GM18951 (cell line): Measurements from ENCODE around the gene ROMO1.
"Not testable (repeated sequence)": the region's sequence is repeated elsewhere in the genome, so short reads cannot be mapped to it uniquely, and the experiment has no call there.

ENCODE experiments used
- POLR2A ChIP-seq: IDR thresholded peaks from 4 replicates; pipeline ENCODE4 v1.6.1; 2011; ENCODE audit warnings: mild to moderate bottlenecking; ENCODE audit not compliant: insufficient read length, insufficient read depth; ENCODE audit errors: extremely low read depth
- in situ Hi-C: fragments of 300-500 bp; cut with MboI; formaldehyde crosslinking; loops from one replicate; pipeline ENCODE4 v1.12.0; 2022; ENCODE audit warnings: low sequenced_read_pairs, mixed read lengths, inconsistent platforms; ENCODE audit not compliant: unreplicated experiment

The ROMO1 gene

DNA sequence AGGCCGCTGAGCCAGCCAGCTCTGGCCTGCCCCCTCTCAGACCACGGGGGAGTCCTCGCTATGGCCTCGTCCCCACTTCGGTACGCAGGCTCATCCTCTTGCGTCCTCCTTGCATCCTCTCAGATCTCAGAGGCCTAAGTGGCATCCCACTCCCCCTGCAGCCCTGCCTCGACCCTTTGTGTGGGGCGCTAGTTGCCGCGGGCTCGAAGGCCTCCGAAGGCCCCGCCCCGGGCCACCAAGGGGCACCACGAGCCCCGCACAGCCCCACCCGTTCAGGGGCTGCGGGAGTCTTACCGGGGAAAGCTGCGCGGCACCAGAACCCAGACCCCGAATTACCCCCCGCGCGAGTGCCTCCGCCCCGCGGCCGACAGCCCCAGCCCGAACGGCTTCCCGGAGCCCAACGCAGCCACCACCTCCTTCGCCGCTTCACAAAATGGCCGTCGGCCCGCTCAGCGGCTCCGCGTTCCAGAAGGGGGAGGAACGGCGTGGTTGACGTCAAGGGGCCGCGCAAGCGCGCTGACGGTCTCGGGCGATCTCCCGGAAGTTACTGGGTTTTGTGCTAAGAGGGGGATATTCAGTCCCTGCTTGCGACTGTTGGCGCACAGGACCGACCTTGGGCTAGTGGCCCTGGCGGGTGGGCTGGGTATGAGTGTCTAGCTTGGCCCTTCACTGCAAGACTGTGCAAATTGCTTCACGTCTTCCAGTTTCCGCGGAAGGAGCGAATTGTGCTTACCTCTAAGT lies 34.6 kb upstream of the ROMO1 start, which contains the start of the genes CPNE1 and RBM12:
Gene CPNE1 (minus strand): TSS at position 435 of the 741 bp plus-strand sequence. CDS start 31,977 bp downstream, outside the sequence.
Gene RBM12 (minus strand): TSS at position 435 of the 741 bp plus-strand sequence. CDS start 9,578 bp downstream, outside the sequence.
- peak; percentile 98 for TF ChIP-seq POLR2A
- in situ Hi-C loops, result no loop called here

DNA sequence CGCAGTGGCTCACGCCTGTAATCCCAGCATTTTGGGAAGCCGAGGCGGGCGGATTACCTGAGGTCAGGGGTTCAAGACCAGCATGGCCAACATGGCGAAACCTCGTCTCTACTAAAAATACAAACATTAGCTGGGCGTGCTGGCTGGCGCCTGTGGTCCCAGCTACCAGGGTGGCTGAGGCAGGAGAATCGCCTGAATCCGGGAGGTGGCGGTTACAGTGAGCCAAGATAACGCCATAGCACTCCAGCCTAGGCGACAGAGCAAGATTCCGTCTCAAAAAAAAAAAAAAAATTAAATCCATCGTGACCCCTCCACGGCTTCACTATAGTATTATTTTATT lies 33.3 kb upstream of the ROMO1 start:
- in situ Hi-C loops, result no loop called here
- no peak for TF ChIP-seq POLR2A

DNA sequence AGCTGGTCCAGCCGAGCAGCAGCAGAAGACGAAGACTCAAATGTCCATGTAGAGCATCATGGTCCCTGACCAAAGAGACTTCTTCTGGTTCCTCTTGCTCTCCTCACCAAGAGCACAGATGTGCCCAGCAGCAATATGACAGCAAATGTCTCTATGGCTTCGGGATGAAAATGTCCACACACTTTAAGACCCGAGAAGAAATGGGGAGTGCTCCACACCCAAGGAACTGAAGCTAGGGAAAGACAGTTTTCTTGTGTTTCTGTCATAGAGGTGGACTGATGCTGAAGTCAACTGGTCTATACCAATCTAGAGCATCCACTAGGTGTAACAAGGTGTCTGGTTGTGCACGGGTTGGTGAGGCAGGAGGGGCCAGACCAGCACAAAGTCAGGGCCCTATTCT lies 30.0 kb upstream of the ROMO1 start:
- in situ Hi-C loops, result no loop called here
- no peak for TF ChIP-seq POLR2A

DNA sequence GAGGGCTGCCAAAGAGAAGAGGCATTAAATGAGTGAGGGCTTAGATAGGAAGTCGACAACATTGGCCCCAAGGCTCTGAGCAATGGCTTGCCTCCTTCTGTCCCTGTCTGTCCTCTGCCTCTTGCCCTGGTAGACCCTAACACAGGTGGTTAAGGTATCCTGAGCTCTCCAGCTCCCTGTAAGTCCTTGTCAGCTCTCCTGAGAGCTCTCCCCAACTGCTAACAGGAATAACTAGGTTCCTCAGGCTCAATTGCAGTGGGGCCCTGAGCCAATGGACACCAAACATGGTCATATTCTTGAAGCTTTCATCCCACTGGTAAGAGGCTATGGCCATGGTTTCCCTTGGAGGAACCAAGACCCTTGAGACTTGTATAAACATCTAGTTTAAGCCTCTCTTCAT lies 29.5 kb upstream of the ROMO1 start:
- TF ChIP-seq POLR2A, result no peak
- in situ Hi-C loops, result no loop called here

DNA sequence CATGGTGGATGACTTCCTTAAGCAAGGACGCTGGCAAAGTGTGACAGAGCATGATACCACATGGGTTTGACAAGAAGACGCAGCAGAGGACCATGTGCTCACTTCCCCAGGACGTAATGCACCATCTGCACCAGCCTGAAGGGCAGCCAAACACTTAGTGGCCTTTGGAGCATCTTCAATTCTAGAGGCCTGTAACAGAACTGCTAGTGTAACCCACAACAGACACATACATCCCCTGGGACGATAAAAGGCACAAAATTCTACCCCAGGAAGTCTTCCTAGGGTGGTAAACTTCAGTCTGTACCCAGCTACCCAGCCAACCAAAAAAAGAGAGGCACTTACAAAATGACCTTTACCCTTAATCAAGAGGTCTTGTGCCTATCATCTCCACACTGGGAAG lies 25.3 kb upstream of the ROMO1 start:
- in situ Hi-C loops, result no loop called here
- no peak for TF ChIP-seq POLR2A

DNA sequence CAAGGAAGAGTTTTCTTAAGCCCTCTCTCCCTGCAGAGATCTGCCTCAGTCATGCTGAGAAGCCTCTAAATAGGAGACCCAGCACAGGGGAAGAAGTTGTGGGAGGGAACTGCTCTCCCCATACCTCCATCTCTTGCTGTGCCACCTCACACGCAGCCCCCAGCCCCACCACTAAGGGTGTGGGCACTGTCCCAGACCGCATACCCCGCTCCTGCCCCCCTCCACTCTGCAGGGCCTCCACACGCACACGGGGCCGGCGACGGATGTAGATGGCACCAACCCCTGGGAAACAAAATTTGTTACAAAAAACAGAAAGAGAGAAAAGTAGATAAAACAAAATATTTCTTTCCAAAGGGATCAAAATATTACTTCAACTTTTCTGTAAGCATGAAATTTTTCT lies 24.3 kb upstream of the ROMO1 start:
- in situ Hi-C loops, result no loop called here
- TF ChIP-seq POLR2A, result no peak

DNA sequence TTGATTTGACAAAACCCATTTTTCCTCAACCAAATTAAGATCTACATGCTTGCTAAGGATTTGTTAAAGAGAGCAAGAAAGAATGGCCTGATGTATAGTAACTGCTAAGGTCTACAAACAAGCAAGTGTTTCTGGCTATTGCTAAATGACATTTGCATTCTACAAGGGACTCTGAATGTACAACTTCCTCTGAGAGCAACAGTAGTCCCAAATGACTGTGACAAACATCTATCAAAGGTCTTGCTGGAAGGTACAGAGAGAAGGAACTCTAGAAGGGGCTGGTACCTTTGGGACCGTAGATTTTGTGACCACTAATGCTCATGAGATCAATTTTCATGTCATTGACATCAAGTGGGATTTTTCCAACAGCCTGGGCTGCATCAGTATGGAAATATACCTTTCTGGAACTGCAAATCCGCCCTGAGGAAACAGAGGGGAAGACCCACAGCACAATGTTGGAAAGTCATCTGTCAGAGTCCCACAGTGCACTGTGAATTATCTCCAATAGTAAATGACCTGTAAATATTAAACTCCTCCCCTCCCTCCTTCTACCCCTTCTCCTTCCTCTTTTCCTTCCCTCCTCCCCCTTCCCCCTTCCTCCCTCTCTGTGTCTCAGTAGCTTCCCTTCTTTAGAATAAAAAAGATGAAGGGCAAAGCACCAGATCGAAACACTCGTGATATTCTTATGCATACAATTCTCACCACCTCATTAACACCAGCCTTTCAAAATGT lies 18.6 kb upstream of the ROMO1 start:
- TF ChIP-seq POLR2A, result no peak
- in situ Hi-C loops, result no loop called here

DNA sequence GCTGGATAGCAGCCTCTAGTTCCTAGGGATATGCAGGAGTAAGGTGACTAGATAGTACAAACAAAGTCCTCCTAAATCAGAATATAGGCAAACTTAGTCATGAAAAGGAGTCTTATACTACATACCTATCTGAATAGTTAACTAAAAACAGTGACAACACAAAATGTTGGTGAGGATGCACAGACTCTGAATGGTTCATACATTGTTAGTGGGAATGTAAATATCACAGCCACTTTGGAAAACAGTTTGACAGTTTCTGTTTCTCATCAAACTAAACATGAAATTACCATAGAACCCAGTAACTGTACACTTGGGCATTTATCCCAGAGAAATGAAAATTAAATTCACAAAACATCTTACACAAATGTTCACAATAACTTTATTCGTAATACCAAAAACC lies 17.2 kb upstream of the ROMO1 start:
- in situ Hi-C loops, result no loop called here
- no peak for TF ChIP-seq POLR2A

DNA sequence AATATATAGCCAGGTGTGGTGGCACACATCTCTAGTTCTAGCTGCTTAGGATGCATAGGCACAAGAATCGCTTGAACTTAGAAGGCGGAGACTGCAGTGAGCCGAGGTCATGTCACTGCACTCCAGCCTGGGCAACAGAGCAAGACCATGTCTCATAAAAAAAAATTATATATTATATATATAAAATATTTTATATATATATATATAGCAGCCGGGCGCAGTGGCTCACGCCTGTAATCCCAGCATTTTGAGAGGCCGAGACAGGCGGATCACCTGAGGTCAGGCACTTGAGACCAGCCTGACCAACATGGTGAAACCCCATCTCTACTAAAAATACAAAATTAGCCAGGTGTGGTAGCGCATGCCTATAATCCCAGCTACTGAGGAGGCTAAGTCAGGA lies 13.8 kb upstream of the ROMO1 start:
- in situ Hi-C loops, result not testable (repeated sequence)

DNA sequence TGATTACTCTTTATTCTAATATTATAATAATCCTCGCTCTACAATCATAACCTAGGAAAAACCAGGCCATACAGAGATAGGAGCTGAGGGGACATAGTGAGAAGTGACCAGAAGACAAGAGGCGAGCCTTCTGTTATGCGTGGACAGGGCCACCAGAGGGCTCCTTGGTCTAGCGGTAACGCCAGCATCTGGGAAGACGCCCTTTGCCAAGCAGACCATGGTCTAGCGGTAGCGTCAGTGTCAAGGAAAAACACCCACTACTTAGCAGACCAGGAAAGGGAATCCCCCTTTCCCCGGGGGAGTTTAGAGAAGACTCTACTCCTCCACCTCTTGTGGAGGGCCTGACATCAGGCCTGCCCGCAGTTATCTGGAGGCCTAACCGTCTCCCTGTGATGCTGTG lies 12.3 kb upstream of the ROMO1 start:
- in situ Hi-C loops, result not testable (repeated sequence)

DNA sequence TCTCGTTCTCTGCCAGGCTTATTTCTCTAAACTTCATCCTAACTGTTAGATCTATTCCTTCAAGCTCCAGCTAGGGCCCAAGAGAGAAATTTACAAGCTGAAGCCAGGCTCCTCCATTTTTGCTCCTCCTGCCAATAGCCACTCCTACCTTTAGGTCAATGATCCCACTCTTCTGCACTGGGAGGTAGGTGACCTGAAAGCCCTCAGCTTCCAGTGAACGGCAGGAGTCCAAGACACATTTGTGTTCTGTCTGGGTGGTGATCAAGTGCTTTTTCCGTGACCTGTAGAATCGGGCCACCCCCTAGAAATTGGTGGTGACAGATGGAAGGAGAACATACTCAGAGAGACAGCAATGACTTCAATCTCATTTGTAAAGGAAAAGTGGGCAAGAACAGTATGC lies 8.9 kb upstream of the ROMO1 start:
- no peak for TF ChIP-seq POLR2A
- in situ Hi-C loops, result no loop called here

DNA sequence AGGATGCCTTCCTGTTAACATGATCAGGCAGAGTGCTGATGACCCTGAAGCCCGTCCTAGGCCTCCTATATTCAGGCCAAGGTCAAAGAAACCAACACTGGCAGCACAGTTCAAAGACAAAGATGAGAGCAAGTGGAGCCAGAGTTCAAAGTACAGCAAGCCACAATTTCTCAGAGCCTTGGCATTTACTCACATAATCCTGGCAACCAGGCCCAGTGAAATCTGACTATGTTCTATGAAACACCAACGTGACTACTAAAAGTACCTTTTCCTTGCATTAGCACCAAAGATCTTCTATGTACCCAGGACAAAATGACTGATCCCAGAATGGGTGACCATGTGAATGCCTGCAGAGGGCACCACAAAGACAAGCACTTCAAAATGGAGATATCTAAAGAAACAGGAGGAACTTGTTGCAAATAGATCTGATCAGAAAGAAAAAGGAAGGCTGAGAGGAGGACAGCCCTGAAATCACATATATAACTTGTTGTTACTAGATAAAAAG lies 3.9 kb upstream of the ROMO1 start:
- in situ Hi-C loops, result no loop called here

DNA sequence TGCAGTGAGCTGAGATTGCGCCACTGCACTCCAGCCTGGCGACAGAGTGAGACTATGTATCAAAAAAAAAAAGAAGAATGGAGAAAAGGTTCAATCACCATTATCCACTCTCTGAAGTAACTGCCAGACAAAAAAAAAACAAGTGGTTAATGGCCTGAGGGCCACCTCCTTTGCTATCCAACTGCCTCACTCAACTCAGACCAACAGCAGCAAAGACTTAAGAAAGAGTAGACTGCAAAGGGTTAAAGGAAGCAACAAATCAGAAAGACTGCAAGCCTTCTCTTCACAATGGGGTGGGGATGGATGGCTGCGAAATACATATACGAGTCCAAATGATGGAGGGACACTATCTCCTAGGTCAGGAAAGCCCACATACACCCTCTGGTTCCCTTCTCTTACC lies 3.2 kb upstream of the ROMO1 start:
- in situ Hi-C loops, result no loop called here
- no peak for TF ChIP-seq POLR2A

More for the DNA sequence above, 3.9 kb upstream of the ROMO1 start:
- TF ChIP-seq POLR2A, result no peak

DNA sequence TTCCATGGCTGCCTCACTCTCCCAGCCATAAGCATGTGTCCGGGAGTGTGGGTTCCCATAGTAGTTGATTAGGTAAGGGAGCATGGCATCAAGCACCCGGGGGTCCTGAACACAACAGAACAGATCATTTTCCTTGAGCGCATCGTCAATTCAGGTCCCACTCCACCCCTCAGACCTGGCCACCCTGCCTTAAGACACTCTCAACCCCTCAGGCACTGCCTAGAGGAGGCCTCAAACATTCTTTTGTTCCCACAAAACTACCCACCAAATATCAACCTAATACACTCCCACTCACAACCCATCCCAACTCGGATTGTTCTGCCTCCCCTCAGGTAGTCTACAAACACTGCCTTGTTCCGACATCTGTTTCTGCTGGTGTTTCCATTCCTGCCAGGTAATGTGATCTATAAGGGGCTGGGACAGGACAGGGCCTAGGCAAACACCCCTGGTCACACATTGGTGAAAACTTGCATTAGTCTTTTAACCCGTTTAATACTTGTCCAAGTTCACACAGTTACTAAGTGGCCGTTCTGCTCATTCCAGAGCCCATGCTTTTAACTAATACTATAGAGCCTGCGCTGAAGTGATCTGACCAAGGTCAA lies 1.4 kb upstream of the ROMO1 start:
- in situ Hi-C loops, result no loop called here
- no peak for TF ChIP-seq POLR2A
